GM12878 (cell line): ENCODE results near the gene ASCC1.

ENCODE experiments used
- ATF2 ChIP-seq: IDR thresholded peaks from 2 replicates; pipeline ENCODE4 v1.6.1; 2012; ENCODE audit warnings: low read length, inconsistent platforms
- CTCF ChIP-seq, 3 experiments: IDR thresholded peaks in 2 of 3; conservative IDR thresholded peaks in 1 of 3; 2 replicates each; pipeline ENCODE4 v1.5.1; 2011; ENCODE audit warnings: low read depth in 3 of 3, low read length in 3 of 3, mild to moderate bottlenecking in 3 of 3, control low read depth in 2 of 3, moderate library complexity in 2 of 3, inconsistent platforms in 1 of 3, mixed read lengths in 1 of 3; ENCODE audit not compliant: control insufficient read depth in 2 of 3, insufficient read depth in 1 of 3; ENCODE audit errors: extremely low read depth in 1 of 3
- EGR1 ChIP-seq, 2 experiments: IDR thresholded peaks; 1 replicate in 1 of 2; 2 replicates in 1 of 2; pipeline ENCODE4 v1.6.1; 2011 to 2012; ENCODE audit warnings: low read depth in 2 of 2, low read length in 2 of 2, borderline replicate concordance in 1 of 2, mild to moderate bottlenecking in 1 of 2, moderate library complexity in 1 of 2
- KAT2A ChIP-seq: conservative IDR thresholded peaks from 2 replicates; pipeline ENCODE4 v1.6.1; 2011; ENCODE audit warnings: low read depth, low read length; ENCODE audit not compliant: control insufficient read depth
- RAD21 ChIP-seq: IDR thresholded peaks from 2 replicates; pipeline ENCODE4 v1.6.1; 2011; ENCODE audit warnings: mild to moderate bottlenecking, low read depth, low read length, moderate library complexity; ENCODE audit not compliant: insufficient read depth
- STAT1 ChIP-seq: fragments of 450-650 bp; conservative IDR thresholded peaks from 2 replicates; pipeline ENCODE4 v1.6.1; 2014; ENCODE audit warnings: antibody characterized with exemption, mild to moderate bottlenecking
- SUPT20H ChIP-seq: IDR thresholded peaks from 2 replicates; pipeline ENCODE4 v1.6.1; 2011; ENCODE audit warnings: low read depth, mild to moderate bottlenecking, low read length, moderate library complexity, borderline replicate concordance; ENCODE audit not compliant: control insufficient read depth
- USF1 ChIP-seq: IDR thresholded peaks from 2 replicates; pipeline ENCODE4 v1.6.1; 2011; ENCODE audit warnings: borderline replicate concordance, low read depth, mild to moderate bottlenecking, moderate library complexity, mixed read lengths, low read length; ENCODE audit not compliant: insufficient read depth; ENCODE audit errors: extremely low read length
- USF2 ChIP-seq: IDR thresholded peaks from 2 replicates; pipeline ENCODE4 v1.6.1; 2011; ENCODE audit warnings: low read depth, low read length, improper control_type of control experiment, borderline replicate concordance
- TF ChIP-seq, protein P1 (sequence below): IDR thresholded peaks from 2 replicates; pipeline ENCODE4 v1.6.1; 2012; ENCODE audit warnings: low read depth, low read length, improper control_type of control experiment

DNA sequence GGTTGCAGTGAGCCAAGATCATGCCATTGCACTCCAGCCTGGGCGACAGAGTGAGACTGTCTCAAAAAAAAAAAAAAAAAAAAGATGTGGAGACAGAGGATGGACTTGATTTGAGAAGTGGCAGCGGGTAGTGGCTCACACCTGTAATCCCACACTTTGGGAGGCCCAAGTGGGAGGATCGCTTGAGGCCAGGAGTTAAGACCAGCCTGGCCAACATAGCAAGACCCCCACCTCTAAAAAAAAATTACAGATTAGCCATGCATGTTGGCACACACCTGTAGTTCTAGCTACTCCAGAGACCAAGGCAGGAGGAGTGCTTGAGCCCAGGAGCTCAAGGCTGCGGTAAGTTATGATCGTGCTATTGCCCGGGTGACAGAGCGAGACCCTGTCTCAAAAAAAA lies 24.3 kb upstream of the ASCC1 start:
- TF ChIP-seq SUPT20H (no peak), EGR1 (IDR thresholded peaks at IDR 0.05; ENCODE audit: borderline replicate concordance in 1 of 2, low read depth in 2 of 2, low read length in 2 of 2) (no peak), KAT2A (no peak), ATF2 (no peak), USF1 (no peak), CTCF (IDR thresholded peaks at IDR 0.05 in 2 of 3, conservative IDR thresholded peaks at IDR 0.05 in 1 of 3; ENCODE audit: control insufficient read depth in 2 of 3, extremely low read depth in 1 of 3, insufficient read depth in 1 of 3, low read depth in 3 of 3, low read length in 3 of 3) (no peak), STAT1 (no peak), RAD21 (no peak), USF2 (no peak)
- TF ChIP-seq, protein P1, sequence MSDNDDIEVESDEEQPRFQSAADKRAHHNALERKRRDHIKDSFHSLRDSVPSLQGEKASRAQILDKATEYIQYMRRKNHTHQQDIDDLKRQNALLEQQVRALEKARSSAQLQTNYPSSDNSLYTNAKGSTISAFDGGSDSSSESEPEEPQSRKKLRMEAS = no peak
